Measurements from ENCODE around the gene ASTN2.

GRCh38 chr9:117123729-117124128 is 291.1 kb downstream of the ASTN2 start:
- no peak for TF ChIP-seq SIN3A (IDR thresholded peaks at IDR 0.05; ENCODE audit: low read depth)
- TF ChIP-seq POLR2AphosphoS5 (IDR thresholded peaks at IDR 0.05; ENCODE audit: low read depth, low read length) = no peak
- TF ChIP-seq CEBPB (IDR thresholded peaks at IDR 0.05; ENCODE audit: low read depth) = no peak
- no peak for TF ChIP-seq RAD21 (IDR thresholded peaks at IDR 0.05; ENCODE audit: low read depth)
- no peak for TF ChIP-seq CTCF (IDR thresholded peaks at IDR 0.05 in 2 of 3, conservative IDR thresholded peaks at IDR 0.05 in 1 of 3; ENCODE audit: borderline replicate concordance in 1 of 3, insufficient read depth in 1 of 3, low read depth in 2 of 3, low read length in 2 of 3)
- no peak for TF ChIP-seq POLR2A (IDR thresholded peaks at IDR 0.05; ENCODE audit: borderline replicate concordance, extremely low read depth, insufficient read depth, insufficient read length)
